GM19240 (cell line): Measurements from ENCODE around the gene IFNL4.
"Not testable (repeated sequence)": the region's sequence is repeated elsewhere in the genome, so short reads cannot be mapped to it uniquely, and the experiment has no call there.

Experiments used
- DNase-seq: peaks from one replicate; pipeline ENCODE4 v3.0.0; 2011; ENCODE audit warnings: low spot score; ENCODE audit not compliant: insufficient read length

Gene IFNL4

DNA sequence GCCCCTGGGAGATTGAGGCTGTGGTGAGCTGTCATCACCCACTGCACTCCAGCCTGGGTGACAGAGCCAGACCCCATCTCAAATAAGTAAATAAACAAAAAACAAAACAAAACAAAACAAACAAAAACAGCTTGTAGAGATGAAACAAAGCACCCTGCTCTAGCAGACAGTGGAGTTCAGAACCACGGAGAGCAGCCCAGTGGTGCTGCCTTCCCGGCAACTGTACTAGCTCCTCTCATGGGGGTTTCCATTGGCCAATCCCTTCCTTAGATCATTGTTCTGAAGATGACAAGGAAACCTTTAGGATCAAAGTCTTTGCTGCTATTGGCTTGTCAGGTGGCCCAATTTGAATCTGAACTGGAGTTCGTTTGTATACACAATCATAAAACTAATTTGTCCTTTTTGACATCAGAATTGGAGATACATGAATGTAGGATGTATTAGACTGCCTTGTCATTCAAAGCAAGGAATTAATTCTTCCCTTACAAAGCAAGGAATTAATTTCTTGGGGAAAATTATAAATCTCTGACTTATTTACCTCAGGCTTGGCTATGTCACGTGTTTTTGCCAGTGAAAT is 24.9 kb downstream of the IFNL4 start:
- no peak for DNase-seq

GRCh38 chr19:39219108-39219507 is 29.5 kb downstream of the IFNL4 start:
- not testable (repeated sequence) for DNase-seq

GRCh38 chr19:39218230-39219007 is 30.2 kb downstream of the IFNL4 start:
- DNase-seq, result no peak

DNA sequence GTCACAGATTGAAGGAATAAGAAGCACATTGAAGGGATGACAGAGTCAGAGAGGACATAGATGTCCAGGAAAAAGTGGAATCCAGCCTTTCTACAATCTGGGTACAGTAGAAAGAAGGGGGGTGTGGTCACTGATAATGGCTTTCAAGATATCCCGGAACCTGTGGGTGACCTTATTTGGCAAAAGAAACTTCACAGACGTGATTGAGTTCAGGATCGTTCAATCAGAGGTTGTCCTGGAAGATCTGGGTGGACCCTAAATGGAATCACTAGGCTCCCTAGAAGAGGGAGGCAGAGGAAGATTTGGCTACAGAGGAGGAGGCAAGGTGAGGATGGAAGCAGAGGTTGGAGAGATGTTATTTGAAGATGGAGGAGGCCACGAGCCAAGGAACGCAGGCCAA is 31.6 kb downstream of the IFNL4 start:
- no peak for DNase-seq

DNA sequence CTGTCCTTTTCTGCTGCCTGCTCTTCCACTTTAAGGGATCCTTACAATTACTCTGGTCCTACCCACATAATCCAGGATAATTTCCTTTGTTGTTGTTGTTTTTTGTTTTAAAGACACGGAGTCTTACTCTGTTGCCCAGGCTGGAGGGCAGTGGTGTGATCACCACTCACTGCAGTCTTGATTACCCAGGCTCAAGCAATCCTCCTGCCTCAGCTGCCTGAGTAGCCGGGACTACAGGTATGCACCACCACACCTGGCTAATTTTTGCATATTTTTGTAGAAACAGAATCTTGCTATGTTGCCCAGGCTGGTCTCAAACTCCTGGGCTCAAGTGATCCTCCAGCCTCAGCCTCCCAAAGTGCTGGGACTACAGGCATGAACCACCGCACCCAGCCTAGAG is 33.3 kb downstream of the IFNL4 start:
- DNase-seq, result not testable (repeated sequence)

DNA sequence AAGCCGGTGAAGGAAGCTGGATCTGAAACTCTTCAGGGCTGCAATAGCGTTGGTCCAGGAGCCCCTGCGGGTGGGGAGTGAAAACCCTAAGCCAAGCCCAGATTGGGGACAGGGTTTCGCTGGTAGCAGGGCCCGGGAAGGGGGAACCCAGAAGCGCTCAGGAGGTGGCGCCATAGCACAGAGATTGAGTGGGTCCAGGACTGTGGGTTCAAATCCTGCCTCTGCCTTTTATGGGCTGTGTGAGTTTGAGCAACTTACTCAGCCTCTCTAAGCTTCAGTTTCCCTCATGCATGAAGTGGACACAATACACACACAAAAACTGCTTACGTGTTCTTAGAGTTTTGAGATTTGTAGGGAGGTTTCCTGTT is 36.3 kb downstream of the IFNL4 start:
- no peak for DNase-seq

- DNase-seq, result no peak
Measured at GRCh38 chr19:39211731-39212374, 36.8 kb downstream of the IFNL4 start.

DNA sequence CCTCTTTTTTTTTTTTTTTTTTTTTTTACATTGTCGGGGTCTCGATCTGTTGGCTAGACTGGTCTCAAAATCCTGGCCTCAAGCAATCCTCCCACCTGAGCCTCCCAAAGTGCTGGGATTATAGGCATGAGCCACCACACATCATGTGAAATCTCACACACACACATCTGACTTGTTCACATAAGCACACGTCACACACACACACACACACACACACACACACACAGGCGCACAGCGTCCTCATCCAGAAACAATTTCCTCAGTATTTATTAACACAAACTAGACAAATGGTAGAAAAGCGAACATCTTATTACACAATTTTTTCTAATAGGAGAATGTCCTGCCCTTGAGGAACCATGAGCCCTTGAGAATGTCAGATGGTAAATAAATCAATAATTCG is 39.5 kb downstream of the IFNL4 start:
- DNase-seq, result no peak

DNA sequence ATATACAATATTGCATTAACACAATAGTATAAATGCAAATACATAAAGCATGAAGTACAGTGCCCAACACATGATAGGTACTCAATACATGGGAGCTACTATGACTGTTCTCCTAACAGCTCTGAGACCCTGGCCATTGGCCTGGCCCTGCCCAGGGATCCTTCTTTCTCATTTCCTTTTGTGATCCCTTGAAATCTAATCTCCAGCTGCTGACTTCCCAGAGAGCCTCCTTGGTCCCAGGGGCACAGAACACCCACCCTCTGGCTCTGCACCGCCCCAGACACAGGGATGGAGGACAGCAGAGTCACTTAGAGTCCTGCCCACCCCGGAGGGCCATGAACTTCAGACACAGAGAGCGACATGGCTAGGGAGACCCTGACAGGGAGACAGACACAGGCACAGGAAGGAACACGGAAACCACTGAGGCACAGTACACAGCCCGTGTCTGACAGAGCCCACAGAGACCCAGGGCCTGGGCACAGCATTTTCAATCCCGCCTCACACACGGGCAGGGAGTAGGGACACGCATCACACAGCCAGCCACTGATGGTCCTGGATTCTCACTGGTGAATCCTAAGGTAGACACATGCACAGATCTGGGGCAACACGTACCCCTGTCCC is 40.4 kb downstream of the IFNL4 start:
- no peak for DNase-seq

GRCh38 chr19:39207293-39207836 is 41.3 kb downstream of the IFNL4 start:
- DNase-seq, result no peak

DNA sequence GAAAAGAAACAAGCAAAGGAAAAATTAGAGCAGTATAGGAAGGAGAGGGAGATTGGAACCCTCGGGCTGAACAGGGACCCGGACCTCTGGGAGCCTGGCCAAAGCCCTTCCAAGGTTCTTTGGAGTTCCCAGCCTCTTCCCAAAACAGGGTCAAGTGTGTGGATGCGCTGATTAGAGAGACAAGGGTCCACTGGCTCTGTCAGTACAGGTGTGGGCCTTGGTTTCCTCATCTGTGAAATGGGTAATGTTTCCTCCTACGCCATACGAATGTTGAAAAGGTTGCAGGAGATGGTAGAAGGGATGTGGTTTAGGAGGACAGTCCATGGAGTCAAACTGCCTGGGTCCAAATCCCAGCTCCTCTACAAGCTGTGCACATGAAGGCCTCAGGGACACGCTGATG is 42.5 kb downstream of the IFNL4 start:
- DNase-seq, result no peak

- no peak for DNase-seq
Measured at GRCh38 chr19:39205449-39205764, 43.2 kb downstream of the IFNL4 start.

DNA sequence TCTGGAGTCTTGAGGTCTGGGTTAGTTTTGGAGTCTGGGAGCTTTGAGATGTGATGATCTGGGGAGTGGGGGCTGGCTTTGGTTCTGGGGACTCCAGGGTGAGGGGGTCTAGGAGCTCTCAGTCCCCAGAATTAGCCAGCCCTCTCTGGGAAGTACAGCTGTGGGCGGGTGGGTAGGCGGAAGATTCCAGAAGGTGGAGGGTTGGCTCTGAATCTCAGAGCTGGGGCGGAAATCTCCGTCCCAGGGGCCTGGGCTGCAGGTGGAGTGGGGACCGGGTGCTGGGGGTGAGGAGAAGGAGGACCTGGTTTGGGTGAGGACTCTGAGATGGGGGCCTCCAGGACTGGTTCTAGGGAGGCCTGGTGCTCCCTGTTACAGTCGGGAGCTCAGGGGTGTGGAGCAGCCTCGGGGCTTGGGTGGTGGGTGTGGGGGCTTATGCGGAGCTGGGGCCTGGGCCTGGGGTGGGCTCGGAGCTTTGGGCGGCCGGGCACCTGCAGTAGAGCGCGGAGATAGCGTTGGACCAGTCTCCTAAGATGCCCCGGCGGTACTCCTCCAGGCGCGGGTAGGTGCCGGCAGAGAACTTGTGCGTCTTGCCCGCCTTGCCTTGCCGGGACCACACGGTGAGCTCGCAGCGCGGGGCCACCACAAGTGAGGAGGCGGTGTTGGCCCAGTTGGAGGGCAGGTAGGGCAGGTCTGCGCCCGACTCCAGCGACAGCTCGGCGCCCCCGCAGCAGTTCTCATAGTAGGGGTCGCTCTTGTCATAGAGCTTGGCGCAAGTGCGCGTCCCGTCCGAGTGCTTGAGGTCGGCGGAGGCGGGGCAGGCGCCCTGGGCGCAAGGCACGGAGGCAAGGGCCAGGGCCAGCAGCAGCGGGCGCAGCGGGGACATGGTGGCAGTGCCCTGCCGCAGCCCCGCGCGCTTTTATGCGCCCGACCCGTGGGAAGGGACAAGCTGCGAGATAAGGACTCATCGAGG is 45.0 kb downstream of the IFNL4 start, which contains the start of gene SYCN:
SYCN (minus strand) TSS at position 892 of the 970 bp plus-strand sequence; CDS start at position 883, 9 bp downstream.
- no peak for DNase-seq

GRCh38 chr19:39202998-39203355 is 45.7 kb downstream of the IFNL4 start:
- DNase-seq, result no peak

DNA sequence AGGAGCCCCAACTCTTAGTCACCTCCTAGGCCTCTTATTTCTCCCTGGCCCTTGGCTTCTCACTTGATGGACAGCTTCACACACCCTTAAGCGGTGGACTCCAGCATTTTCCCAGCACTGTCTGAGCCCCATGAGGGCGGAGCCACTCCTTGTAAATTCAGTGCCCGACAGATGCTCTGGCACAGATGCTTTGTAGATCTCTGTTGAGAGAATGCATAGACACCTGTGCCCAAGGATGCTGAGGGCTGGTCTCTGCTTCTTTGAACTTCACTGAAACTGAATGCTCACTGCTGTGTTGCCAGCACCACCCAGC is 47.9 kb downstream of the IFNL4 start:
- DNase-seq, result no peak

DNA sequence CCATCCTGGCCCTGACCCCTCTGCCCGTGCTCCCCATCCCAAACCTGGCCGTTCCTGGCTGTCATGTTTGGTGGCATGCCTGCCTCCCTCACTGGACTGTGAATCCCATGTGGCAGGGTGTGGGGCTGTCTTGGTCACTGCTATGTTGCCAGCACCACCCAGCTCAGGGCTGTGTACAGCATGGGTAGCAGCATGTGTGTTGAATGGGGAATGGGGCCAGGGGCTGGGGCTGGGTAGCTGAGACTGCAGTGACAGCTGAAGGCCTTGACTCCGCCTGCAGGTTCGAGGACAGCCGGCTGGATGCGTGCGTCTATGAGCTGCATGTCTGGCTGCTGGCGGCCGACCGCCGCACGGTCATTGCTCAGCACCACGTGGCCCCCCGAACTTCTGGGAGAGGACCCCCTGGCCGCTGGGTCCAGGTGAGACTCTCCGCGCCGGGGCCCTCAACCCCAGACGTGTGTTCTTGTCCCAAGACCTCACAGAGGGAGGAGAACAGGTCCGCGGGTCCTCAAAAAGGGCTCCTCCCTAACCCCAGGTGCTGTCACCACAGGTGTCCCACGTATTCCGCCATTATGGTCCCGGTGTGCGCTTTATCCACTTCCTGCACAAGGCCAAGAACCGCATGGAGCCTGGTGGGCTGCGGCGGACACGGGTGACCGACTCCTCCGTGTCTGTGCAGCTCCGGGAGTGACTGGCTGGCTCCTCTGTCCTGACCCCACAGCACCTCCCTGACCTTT is 48.4 kb downstream of the IFNL4 start:
- DNase-seq, result no peak

DNA sequence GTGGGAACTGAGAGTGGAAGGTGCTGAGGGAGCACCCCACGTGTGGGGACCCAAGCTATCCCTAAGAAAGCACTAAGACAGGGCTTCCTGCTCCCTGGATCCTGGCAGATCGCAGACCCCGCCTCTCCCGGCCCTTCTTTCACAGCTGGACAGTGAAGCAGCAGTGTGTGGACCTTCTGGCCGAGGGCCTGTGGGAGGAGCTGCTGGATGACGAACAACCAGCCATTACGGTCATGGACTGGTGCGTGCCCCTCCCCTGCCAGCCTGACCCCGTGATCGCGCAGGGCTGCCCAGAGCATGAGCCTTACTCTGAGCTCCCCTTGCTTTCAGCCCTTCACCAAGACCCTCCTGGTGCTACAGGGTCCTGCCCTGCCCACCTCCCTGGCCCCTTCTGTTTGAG is 49.6 kb downstream of the IFNL4 start:
- no peak for DNase-seq

- no peak for DNase-seq
Measured at GRCh38 chr19:39197808-39198207, 50.8 kb downstream of the IFNL4 start.

GRCh38 chr19:39196860-39197562 is 51.6 kb downstream of the IFNL4 start, which contains the start of gene NCCRP1:
Gene NCCRP1 (plus strand): TSS chr19:39196964. CDS start chr19:39196983, 19 bp downstream.
- DNase-seq, result no peak

GRCh38 chr19:39196320-39196719 is 52.3 kb downstream of the IFNL4 start:
- DNase-seq, result no peak
